ENCODE measurements around the gene RABL6.

GRCh38 chr9:136790640-136791515 lies 16.9 kb upstream of the RABL6 start, which contains the start of gene TMEM141:
- TF ChIP-seq CTCF (IDR thresholded peaks at IDR 0.05) = no peak
- TF ChIP-seq POLR2A (IDR thresholded peaks at IDR 0.05) = peak in 3 of 4 donors; percentile 59 to 91 (median 74)

Measured in esophagus squamous epithelium (tissue), 4 donors.